ENCODE data around the gene GCC1.

- TF ChIP-seq, protein P1, sequence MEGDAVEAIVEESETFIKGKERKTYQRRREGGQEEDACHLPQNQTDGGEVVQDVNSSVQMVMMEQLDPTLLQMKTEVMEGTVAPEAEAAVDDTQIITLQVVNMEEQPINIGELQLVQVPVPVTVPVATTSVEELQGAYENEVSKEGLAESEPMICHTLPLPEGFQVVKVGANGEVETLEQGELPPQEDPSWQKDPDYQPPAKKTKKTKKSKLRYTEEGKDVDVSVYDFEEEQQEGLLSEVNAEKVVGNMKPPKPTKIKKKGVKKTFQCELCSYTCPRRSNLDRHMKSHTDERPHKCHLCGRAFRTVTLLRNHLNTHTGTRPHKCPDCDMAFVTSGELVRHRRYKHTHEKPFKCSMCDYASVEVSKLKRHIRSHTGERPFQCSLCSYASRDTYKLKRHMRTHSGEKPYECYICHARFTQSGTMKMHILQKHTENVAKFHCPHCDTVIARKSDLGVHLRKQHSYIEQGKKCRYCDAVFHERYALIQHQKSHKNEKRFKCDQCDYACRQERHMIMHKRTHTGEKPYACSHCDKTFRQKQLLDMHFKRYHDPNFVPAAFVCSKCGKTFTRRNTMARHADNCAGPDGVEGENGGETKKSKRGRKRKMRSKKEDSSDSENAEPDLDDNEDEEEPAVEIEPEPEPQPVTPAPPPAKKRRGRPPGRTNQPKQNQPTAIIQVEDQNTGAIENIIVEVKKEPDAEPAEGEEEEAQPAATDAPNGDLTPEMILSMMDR (IDR thresholded peaks at IDR 0.05) = no peak
- TF ChIP-seq POLR2AphosphoS5 (IDR thresholded peaks at IDR 0.05) = no peak
- no peak for TF ChIP-seq POLR2A (IDR thresholded peaks at IDR 0.05)
Measured at GRCh38 chr7:127620406-127621233, 35.2 kb upstream of the GCC1 start.

Measured in prostate gland (tissue), 2 donors.